Measurements from ENCODE around the gene KIFC1.
A peak's percentile ranks its signal among the peaks of the same experiment; 100 is the strongest.

The KIFC1 gene

DNA sequence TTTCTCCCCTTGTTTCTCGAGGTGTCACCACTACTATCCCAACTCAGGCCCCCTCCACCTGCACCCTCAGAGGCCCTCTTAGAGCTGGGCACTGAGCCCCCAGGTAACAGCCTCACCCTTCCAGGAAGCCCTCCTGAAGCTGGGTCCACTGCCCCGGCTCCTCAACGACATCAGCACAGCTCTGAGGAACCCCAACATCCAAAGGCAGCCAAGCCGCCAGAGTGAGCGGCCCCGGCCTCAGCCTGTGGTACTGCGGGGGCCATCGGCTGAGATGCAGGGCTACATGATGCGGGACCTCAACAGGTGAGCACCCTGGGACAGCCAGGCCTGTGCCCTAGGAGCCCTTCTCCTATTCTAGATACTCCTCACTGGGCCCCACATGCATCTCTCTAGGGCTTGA is 49.8 kb downstream of the KIFC1 start:
- DNase-seq (ENCODE audit: low read depth in 2 of 2), result no peak

GRCh38 chr6:33442283-33442682 is 50.7 kb downstream of the KIFC1 start:
- no peak for DNase-seq (ENCODE audit: low read depth in 2 of 2)

- no peak for DNase-seq (ENCODE audit: low read depth in 2 of 2)
Observed at GRCh38 chr6:33443025-33443424, 51.4 kb downstream of the KIFC1 start.

DNA sequence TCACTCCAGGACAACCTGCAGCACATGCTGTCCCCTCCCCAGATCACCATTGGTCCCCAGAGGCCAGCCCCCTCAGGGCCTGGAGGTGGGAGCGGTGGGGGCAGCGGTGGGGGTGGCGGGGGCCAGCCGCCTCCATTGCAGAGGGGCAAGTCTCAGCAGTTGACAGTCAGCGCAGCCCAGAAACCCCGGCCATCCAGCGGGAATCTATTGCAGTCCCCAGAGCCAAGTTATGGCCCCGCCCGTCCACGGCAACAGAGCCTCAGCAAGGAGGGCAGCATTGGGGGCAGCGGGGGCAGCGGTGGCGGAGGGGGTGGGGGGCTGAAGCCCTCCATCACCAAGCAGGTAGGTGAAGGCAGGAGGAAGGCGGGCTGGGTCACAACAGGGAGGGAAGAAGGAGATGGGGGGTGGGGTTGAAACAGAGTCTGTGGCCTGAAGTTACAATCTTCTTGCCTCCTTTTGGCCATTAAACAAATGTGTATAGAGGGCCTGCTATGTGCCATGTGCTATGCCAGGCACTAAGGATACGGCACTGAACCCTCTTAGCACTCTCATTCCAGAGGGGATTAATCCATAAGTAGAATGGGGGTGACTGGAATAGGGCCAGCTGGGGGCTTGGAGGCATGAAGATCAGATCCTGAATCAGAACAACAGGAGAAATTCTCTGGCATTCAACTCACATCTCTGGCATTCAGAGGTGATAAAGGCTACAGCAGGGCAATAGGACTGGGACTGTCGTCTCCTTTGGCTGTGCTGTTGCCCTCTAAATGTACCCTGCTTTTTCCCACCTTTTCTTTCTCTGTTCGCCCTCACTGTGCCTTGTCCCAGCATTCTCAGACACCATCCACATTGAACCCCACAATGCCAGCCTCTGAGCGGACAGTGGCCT is 52.2 kb downstream of the KIFC1 start:
- no peak for DNase-seq (ENCODE audit: low read depth in 2 of 2)

DNA sequence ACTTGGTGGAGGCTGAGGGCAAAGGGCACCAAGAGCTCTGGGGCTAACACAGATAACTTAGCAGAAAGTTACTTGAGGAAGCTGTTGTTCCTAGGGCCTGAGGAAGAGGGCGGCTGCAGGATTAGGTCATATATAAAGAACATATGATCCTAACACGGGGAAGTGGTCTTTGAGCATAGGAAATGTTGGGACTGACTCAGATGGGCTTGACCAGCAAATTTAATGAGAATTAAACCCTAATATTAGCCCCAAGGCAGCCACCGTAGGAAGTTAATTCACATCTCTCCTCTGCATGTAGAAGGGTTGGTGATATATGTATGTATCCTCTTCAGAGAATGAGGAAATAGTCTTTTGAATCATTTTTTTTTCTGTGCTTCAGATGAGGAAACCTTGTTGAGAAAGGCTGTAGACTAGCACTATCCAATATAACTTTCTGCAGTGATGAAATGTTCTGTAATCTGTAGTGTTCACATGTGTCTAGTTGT is 53.5 kb downstream of the KIFC1 start:
- no peak for DNase-seq (ENCODE audit: low read depth in 2 of 2)

DNA sequence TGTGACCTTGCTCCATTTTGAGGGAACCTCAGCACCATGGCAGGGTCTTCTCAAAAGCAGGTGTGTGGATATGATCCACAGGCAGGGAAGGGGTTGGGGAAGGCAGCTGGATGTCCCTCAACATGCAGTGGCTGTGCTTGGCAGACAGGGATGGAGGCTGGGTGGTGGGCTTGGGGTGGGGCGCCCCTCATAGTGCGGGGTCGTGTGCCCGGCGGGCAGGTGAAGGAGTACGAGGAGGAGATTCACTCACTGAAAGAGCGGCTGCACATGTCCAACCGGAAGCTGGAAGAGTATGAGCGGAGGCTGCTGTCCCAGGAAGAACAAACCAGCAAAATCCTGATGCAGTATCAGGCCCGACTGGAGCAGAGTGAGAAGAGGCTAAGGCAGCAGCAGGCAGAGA is 54.7 kb downstream of the KIFC1 start:
- DNase-seq (ENCODE audit: low read depth in 2 of 2), result no peak

- DNase-seq (ENCODE audit: low read depth in 2 of 2), result no peak
Observed at GRCh38 chr6:33450434-33450833, 58.8 kb downstream of the KIFC1 start.

DNA sequence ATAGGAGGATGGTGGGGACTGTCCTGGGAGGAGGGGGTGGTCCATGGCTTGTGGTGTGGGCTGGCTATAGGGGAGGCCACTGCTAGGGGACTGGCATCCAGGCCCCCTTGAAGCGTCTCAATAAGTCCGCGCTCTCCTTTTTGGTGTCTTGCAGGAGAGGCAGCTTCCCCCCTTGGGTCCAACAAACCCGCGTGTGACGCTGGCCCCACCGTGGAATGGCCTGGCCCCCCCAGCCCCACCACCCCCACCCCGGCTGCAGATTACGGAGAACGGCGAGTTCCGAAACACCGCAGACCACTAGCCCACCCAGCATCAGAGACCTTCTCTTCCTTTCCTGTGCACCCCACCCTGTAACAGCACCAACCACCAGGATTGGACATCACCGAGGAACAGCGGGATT is 60.0 kb downstream of the KIFC1 start:
- no peak for DNase-seq (ENCODE audit: low read depth in 2 of 2)

- DNase-seq (ENCODE audit: low read depth in 2 of 2), result no peak
Observed at GRCh38 chr6:33452496-33452895, 60.9 kb downstream of the KIFC1 start.

DNA sequence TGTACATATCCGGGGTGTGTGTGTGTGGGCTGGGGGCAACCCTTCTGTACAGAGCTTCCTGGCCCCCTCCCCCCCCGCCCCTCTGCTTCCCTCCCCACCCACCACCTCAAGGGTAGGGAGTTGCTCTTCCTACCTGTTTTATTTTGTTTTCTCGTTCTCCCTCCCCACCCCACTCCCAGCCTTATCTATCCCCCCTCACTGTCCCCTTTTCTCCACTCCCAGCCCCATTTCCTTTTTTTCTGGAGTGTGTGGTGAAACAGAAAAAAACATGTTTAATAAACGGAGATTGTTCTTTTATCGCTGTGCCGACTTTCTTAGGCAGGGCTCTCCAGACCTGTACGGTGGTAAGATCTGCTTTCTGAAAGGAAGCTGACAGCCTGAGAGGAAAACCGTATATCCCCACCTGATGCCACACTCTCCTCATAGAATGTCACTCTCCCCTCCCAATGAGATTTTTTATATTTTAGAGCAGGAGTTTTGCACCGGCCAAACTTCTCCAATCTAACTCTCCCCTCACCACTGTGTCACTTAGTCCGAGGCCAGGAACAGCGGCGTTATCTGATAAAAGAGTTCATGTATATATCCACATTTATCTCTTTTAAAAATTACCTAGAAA is 61.9 kb downstream of the KIFC1 start:
- no peak for DNase-seq (ENCODE audit: low read depth in 2 of 2)

DNA sequence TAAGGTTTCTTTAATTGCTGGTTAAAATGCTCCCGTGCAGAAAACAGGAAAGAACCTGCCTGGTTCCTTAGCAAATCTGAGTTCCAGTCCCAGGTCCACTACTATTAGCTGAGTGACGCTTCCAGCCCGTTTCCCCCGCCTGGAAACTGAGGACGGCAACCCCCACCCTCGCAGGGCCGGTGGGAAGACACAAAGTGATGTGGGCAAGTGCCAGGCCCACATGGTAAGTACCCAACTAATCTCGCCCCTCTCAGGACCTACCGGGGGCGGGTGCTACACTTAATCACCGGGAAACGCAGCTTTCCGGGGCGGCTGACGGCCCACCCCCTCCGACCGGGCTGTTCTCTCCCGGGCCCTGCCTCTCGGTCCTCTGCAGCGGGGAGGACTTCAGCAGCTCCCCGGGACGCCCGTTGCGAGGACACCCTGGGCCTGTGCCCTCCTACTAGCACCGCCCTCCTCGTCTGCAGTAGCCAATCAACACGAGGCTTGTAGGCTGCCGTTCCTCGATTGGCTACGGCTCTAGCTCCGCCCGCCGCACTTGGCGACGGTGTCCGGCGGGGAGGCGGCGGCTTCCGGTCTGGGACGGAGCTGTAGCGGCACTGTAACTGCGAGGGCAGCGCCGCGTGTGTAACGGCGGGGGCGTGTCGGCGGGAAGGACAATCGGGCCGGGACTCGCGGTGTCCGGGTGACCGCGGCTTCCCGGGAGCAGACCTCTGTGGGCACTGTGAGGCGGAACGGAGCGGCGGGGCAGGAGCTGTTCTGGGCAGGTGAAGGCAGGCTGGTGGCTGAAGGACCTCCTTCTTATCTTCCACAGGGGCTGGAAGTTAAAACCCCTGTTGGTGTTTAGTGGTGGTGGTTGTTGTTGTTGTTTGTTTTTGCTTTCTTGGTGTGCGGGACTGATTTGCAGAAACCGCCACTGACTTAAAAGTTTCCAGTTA is 62.7 kb downstream of the KIFC1 start, which contains the start of gene ZBTB9:
Gene ZBTB9, plus strand, starts transcription at position 568 of the 938 bp plus-strand sequence. CDS start 525 bp downstream, outside the sequence.
- DNase-seq (ENCODE audit: low read depth in 2 of 2), result peak; percentile 88 to 92

GRCh38 chr6:33455051-33455450 is 63.4 kb downstream of the KIFC1 start:
- no peak for DNase-seq (ENCODE audit: low read depth in 2 of 2)

- no peak for DNase-seq (ENCODE audit: low read depth in 2 of 2)
Observed at GRCh38 chr6:33456156-33456555, 64.5 kb downstream of the KIFC1 start.

- DNase-seq (ENCODE audit: low read depth in 2 of 2), result no peak
Observed at GRCh38 chr6:33458676-33459075, 67.1 kb downstream of the KIFC1 start.

GRCh38 chr6:33459226-33459625 is 67.6 kb downstream of the KIFC1 start:
- no peak for DNase-seq (ENCODE audit: low read depth in 2 of 2)

All from stimulated activated CD4-positive, alpha-beta T cell treated with anti-CD3 and anti-CD28 coated beads, Interleukin-4, amount 100 ng/mL, for 48 hours (primary cell).